GM20000 (cell line): ENCODE data around the gene PAQR9.

Source experiments
- DNase-seq: peaks from one replicate; pipeline ENCODE4 v3.0.0; 2012; ENCODE audit warnings: low spot score
- TF ChIP-seq, protein P1 (sequence below): IDR thresholded peaks from 2 replicates; pipeline ENCODE4 v1.5.1; 2012; ENCODE audit warnings: mild to moderate bottlenecking, control low read depth; ENCODE audit errors: extremely low read depth, missing control alignments

The PAQR9 gene, protein sequence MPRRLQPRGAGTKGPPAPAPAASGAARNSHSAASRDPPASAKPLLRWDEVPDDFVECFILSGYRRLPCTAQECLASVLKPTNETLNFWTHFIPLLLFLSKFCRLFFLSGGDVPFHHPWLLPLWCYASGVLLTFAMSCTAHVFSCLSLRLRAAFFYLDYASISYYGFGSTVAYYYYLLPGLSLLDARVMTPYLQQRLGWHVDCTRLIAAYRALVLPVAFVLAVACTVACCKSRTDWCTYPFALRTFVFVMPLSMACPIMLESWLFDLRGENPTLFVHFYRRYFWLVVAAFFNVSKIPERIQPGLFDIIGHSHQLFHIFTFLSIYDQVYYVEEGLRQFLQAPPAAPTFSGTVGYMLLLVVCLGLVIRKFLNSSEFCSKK

GRCh38 chr3:142963516-142964448, at the start of gene PAQR9:
PAQR9 (minus strand) TSS chr3:142963674; CDS start chr3:142963336, 338 bp downstream.
- TF ChIP-seq, protein P1, sequence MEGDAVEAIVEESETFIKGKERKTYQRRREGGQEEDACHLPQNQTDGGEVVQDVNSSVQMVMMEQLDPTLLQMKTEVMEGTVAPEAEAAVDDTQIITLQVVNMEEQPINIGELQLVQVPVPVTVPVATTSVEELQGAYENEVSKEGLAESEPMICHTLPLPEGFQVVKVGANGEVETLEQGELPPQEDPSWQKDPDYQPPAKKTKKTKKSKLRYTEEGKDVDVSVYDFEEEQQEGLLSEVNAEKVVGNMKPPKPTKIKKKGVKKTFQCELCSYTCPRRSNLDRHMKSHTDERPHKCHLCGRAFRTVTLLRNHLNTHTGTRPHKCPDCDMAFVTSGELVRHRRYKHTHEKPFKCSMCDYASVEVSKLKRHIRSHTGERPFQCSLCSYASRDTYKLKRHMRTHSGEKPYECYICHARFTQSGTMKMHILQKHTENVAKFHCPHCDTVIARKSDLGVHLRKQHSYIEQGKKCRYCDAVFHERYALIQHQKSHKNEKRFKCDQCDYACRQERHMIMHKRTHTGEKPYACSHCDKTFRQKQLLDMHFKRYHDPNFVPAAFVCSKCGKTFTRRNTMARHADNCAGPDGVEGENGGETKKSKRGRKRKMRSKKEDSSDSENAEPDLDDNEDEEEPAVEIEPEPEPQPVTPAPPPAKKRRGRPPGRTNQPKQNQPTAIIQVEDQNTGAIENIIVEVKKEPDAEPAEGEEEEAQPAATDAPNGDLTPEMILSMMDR, result no peak
- DNase-seq, result peak; percentile 67

- TF ChIP-seq, protein P1, result no peak
- DNase-seq, result no peak
Observed at GRCh38 chr3:143011705-143012104, 48.2 kb upstream of the PAQR9 start.

- TF ChIP-seq, protein P1, result no peak
- no peak for DNase-seq
Observed at GRCh38 chr3:143010024-143010423, 46.5 kb upstream of the PAQR9 start.

DNA sequence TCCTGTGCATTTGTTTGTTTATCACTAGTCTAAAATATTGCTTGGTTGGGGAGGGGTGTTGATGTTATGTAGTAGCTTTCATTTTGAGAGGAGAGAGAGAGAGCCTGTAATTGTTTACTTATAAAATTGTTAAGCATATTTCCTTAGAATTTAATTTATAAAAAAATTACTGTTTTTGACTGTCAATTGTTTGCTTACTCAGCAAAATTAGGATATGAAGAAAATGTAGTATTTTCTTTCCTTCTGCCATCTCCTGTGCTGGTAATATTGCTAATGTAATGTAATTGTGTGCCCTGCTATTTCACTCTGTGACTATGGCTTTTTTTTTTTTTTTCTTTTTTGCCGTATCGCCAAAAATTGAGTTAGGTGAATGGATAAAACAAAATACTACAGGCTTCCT, 41.3 kb upstream of the PAQR9 start:
- TF ChIP-seq, protein P1, result no peak
- DNase-seq, result no peak

- no peak for DNase-seq
- TF ChIP-seq, protein P1, result no peak
Observed at GRCh38 chr3:143002727-143003126, 39.3 kb upstream of the PAQR9 start.

DNA sequence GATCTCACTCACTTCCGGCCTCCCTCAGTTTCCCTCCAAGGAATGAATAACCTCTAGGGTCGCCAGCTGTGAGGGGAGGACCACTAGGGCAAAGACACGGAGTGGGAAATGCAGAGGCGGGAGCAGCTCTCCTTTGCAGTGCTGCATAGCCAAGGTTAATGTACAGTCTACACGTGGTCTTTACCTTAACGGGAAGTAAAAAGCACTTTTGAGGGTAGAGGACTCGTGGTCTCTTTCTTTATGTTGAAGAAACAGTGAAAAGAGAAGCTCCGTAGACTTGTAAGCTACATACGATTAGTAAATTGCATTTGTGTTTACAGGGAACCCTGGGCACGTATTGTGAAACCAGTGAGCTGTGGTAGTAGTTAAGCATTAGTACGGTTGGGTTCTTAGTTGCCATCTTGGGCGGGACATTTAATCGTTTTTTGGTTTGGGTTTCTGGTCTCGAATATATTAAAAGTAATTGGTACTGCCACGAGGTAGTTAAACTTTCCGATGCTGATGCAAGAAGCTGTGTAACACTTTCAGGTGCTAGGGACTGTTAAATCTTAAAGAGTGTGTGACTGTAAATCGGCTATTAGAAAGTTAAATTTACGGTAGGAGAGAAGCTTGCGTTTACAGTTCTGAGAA, 38.7 kb upstream of the PAQR9 start:
- TF ChIP-seq, protein P1, result no peak
- DNase-seq, result no peak
